Mesothelial cell of epicardium (in vitro differentiated cells): ENCODE results near the gene ULK1. TPM values are rescaled to one million over a fixed set of nuclear protein-coding genes. Genes with fewer than 3 reads are reported as not detected.

Experiments
- DNase-seq, 2 experiments: peaks; one replicate each; pipeline ENCODE4 v3.0.0; 2021; ENCODE audit warnings: low spot score in 2 of 2; ENCODE audit not compliant: unreplicated experiment in 2 of 2
- H3K27ac Mint-ChIP-seq: 2 replicates; pipeline ENCODE4 v1.8.0; 2021; ENCODE audit warnings: mixed read lengths
- H3K27me3 Mint-ChIP-seq: 2 replicates; pipeline ENCODE4 v1.8.0; 2021; ENCODE audit warnings: low read depth, mixed read lengths
- H3K36me3 Mint-ChIP-seq: 2 replicates; pipeline ENCODE4 v1.8.0; 2021; ENCODE audit warnings: mixed read lengths
- H3K4me1 Mint-ChIP-seq: 2 replicates; pipeline ENCODE4 v1.8.0; 2021; ENCODE audit warnings: mixed read lengths
- H3K4me3 Mint-ChIP-seq: 2 replicates; pipeline ENCODE4 v1.8.0; 2021; ENCODE audit warnings: mild to moderate bottlenecking, moderate library complexity, mixed read lengths
- H3K9me3 Mint-ChIP-seq: 2 replicates; pipeline ENCODE4 v1.8.0; 2021; ENCODE audit warnings: mixed read lengths
- CTCF ChIP-seq: fragments of 200-600 bp; sonication (generic); IDR thresholded peaks from one replicate; pipeline ENCODE4 v1.5.0; 2021; ENCODE audit warnings: antibody characterized with exemption; ENCODE audit not compliant: unreplicated experiment
- total RNA-seq: library from RNA; stranded (reverse); gene quantifications from 3 replicates; pipeline ENCODE4 v1.2.1, GENCODE V29; 2021

The ULK1 gene
- total RNA-seq, 1 donor from 2014 or later: 104 TPM

DNA sequence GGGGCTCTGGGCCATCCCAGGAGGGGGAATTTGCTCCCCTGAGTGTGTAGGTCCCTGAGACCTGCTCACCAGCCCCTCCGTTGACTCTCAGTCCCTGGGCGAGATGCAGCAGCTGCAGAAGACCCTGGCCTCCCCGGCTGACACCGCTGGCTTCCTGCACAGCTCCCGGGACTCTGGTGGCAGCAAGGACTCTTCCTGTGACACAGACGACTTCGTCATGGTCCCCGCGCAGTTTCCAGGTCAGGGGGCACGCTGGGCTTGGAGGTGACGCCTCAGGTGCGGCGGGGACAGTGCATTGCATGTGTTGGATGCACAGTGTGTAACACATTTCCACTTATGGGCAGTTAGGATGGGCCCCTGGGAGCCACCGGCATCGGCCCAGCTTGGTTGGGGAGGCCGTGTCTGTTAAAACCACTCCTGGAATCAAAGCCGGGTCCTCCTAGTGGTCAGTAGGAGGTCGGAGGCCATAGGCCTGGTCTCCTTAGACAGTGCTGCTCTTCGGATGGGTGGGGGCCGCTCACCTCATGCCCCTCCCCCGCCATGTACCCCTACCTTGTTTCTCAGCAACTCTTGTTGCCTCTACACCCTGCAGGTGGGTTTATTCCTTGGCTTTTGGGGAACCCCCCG, 17.5 kb downstream of the ULK1 start:
- Mint-ChIP-seq H3K9me3 (no peaks in the 10 kb centered on the region), H3K27ac (no peak overlapping the region), H3K4me3 (no peak overlapping the region), H3K36me3 (peaks cover 5% of the 10 kb centered on the region), H3K4me1 (no peaks in the 10 kb centered on the region), H3K27me3 (no peaks in the 10 kb centered on the region)
- DNase-seq: no peak
- TF ChIP-seq CTCF: no peak

GRCh38 chr12:131912518-131913274, 18.3 kb downstream of the ULK1 start:
- no peaks in the 10 kb centered on the region for H3K9me3 Mint-ChIP-seq
- peaks cover 5% of the 10 kb centered on the region for H3K36me3 Mint-ChIP-seq
- H3K27ac Mint-ChIP-seq: no peak overlapping the region
- TF ChIP-seq CTCF: no peak
- no peak overlapping the region for H3K4me3 Mint-ChIP-seq
- H3K27me3 Mint-ChIP-seq: no peaks in the 10 kb centered on the region
- no peak for DNase-seq
- no peaks in the 10 kb centered on the region for H3K4me1 Mint-ChIP-seq

DNA sequence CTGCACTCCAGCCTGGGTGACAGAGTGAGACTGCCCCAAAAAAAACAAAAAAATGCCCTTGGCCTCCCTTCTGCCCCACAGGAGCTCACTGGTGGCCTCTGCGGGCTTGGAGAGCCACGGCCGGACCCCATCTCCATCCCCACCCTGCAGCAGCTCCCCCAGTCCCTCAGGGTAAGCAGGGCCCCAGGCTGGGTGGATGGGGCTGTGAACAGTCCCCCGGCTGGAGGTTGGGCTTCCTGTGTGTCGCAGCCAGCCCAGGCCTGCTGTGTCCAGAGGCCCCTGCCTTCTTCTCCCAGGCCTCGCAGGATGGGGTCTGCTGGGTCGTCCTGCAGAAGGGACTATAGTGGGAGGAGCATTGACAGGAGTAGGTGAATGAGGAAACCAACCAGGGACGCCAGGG, 19.2 kb downstream of the ULK1 start:
- H3K36me3 Mint-ChIP-seq: peaks cover 5% of the 10 kb centered on the region
- no peak overlapping the region for H3K4me3 Mint-ChIP-seq
- TF ChIP-seq CTCF: no peak
- no peaks in the 10 kb centered on the region for H3K9me3 Mint-ChIP-seq
- no peaks in the 10 kb centered on the region for H3K27me3 Mint-ChIP-seq
- DNase-seq: no peak
- H3K27ac Mint-ChIP-seq: no peak overlapping the region
- H3K4me1 Mint-ChIP-seq: no peaks in the 10 kb centered on the region

GRCh38 chr12:131914179-131914702, 19.8 kb downstream of the ULK1 start:
- Mint-ChIP-seq H3K36me3 (peaks cover 3% of the 10 kb centered on the region), H3K4me1 (no peaks in the 10 kb centered on the region), H3K27me3 (no peaks in the 10 kb centered on the region), H3K27ac (no peak overlapping the region), H3K9me3 (no peaks in the 10 kb centered on the region), H3K4me3 (no peak overlapping the region)
- no peak for TF ChIP-seq CTCF
- DNase-seq: no peak

DNA sequence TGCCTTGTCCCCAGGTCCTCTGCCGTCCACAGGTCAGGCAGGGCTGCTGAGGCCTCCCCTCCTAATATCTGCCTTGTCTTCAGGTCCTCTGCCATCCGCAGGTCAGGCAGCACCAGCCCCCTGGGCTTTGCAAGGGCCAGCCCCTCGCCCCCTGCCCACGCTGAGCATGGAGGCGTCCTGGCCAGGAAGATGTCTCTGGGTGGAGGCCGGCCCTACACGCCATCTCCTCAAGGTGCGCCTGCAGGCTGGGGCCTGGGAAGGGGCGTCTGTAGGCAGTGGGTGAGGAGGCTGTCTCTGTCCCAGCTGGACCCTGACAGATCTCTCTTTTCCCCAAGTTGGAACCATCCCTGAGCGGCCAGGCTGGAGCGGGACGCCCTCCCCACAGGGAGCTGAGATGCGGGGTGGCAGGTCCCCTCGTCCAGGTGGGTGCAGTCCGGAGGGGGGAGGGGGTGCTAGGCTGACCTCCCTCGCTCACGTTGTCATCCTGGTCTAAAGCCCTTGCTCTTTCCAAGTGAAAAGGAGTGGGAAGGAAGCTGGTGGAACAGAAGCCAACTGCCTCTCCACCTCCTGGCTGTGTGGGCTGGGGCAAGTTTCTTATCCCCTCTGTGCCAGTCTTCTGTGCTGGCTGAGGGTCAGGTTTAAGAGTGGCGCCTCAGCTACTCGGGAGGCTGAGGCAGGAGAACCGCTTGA, 20.7 kb downstream of the ULK1 start:
- Mint-ChIP-seq H3K36me3 (peaks cover 3% of the 10 kb centered on the region), H3K4me1 (no peaks in the 10 kb centered on the region), H3K27me3 (no peaks in the 10 kb centered on the region), H3K27ac (no peak overlapping the region), H3K4me3 (no peak overlapping the region), H3K9me3 (no peaks in the 10 kb centered on the region)
- no peak for TF ChIP-seq CTCF
- DNase-seq: no peak
